K562 (cell line): Measurements from ENCODE around the gene PIH1D1. TPM values are rescaled to one million over a fixed set of nuclear protein-coding genes. Genes with fewer than 3 reads are reported as not detected.

Source experiments
- ATAC-seq: fragments of 200-7000 bp; cut with Tn5 transposase; 3 replicates; pipeline ENCODE4 v1.9.1; 2020; ENCODE audit warnings: moderate library complexity
- BruUV-seq: library from RNA; stranded (reverse); fragments of 400-500 nt; replicated peaks from 2 replicates; lab custom pipeline; 2021; lab: Mats Ljungman, UMichigan
- CTCF ChIA-PET: fragments of 300-600 bp; formaldehyde crosslinking; extraction: SDS; loops from one replicate; lab custom pipeline; 2021; ENCODE audit warnings: low intra/inter-chr PET ratio; lab: Yijun Ruan, JAX
- POLR2A ChIA-PET: fragments of 300-600, 350-650 bp; sonication (Branson Sonifier 250); formaldehyde crosslinking; extraction: SDS; loops from one replicate; lab custom pipeline; 2021; ENCODE audit warnings: antibody characterized with exemption, inconsistent platforms; lab: Yijun Ruan, JAX
- DNase-seq, 4 experiments: peaks; one replicate each; pipeline versions ENCODE4 v3.0.0 to v3.0.0-alpha.2; 2011 to 2018; ENCODE audit warnings: low spot score in 3 of 4, mixed read lengths in 3 of 4; ENCODE audit errors: extremely low read depth in 1 of 4
- FAIRE-seq: peaks from 2 replicates; lab custom pipeline; 2011; peaks lifted over from hg19 to GRCh38; lab: Jason Lieb, UNC
- H2AFZ ChIP-seq: 2 replicates; pipeline ENCODE4 v1.6.0; 2011; ENCODE audit warnings: low read depth, low read length, control low read depth, inconsistent platforms
- H3K27ac ChIP-seq: fragments of 200-600 bp; 3 replicates; pipeline ENCODE4 v1.8.0; 2011; ENCODE audit warnings: low read depth, mild to moderate bottlenecking, control low read depth, inconsistent platforms, low read length, moderate library complexity, mixed read lengths; ENCODE audit errors: extremely low read depth
- H3K27me3 ChIP-seq, 2 experiments: fragments of 300-600 bp in 1 of 2; 2 replicates in 1 of 2; 3 replicates in 1 of 2; pipeline versions ENCODE4 v1.6.0 to v1.8.0; 2011; ENCODE audit warnings: inconsistent platforms in 2 of 2, low read length in 2 of 2, mild to moderate bottlenecking in 1 of 2, mixed read lengths in 1 of 2, moderate library complexity in 1 of 2; ENCODE audit not compliant: control insufficient read depth in 2 of 2, insufficient read depth in 2 of 2
- H3K36me3 ChIP-seq: fragments of 300-600 bp; 3 replicates; pipeline ENCODE4 v1.8.0; 2011; ENCODE audit warnings: mild to moderate bottlenecking, low read length, inconsistent platforms; ENCODE audit not compliant: control insufficient read depth, insufficient read depth
- H3K4me1 ChIP-seq, 2 experiments: fragments of 200-600 bp in 1 of 2; replicated peaks in 1 of 2; 2 replicates in 1 of 2; 3 replicates in 1 of 2; pipeline versions ENCODE4 v1.5.1 to v1.8.0; 2011; ENCODE audit warnings: inconsistent platforms in 2 of 2, low read length in 2 of 2, mild to moderate bottlenecking in 1 of 2, mixed read lengths in 1 of 2, moderate library complexity in 1 of 2; ENCODE audit not compliant: control insufficient read depth in 2 of 2, insufficient read depth in 2 of 2
- H3K4me2 ChIP-seq: 2 replicates; pipeline ENCODE4 v1.6.1; 2011; ENCODE audit warnings: low read length, control low read depth, inconsistent platforms, mixed read lengths; ENCODE audit not compliant: insufficient read depth
- H3K4me3 ChIP-seq: fragments of 200-600 bp; sonication (generic), shearing (Covaris generic); 2 replicates; pipeline ENCODE4 v1.5.1; 2016; ENCODE audit warnings: control low read depth, inconsistent platforms
- H3K79me2 ChIP-seq: fragments of 200-600 bp; 3 replicates; pipeline ENCODE4 v1.8.0; 2011; ENCODE audit warnings: low read length, inconsistent platforms; ENCODE audit not compliant: control insufficient read depth, insufficient read depth
- H3K9ac ChIP-seq, 2 experiments: 2 replicates each; pipeline versions ENCODE4 v1.6.0 to v1.6.1; 2011; ENCODE audit warnings: low read depth in 2 of 2, low read length in 2 of 2, control low read depth in 1 of 2, inconsistent platforms in 1 of 2, mild to moderate bottlenecking in 1 of 2, mixed read lengths in 1 of 2; ENCODE audit not compliant: insufficient read depth in 1 of 2
- H3K9me1 ChIP-seq: one replicate; pipeline ENCODE4 v1.6.0; 2011; ENCODE audit warnings: inconsistent platforms, mild to moderate bottlenecking, low read length, moderate library complexity; ENCODE audit not compliant: control insufficient read depth, insufficient read depth
- H3K9me3 ChIP-seq: replicated peaks from 2 replicates; pipeline ENCODE4 v1.5.1; 2011; ENCODE audit warnings: low read depth, low read length, inconsistent platforms; ENCODE audit not compliant: control insufficient read depth, insufficient read depth
- H4K20me1 ChIP-seq: replicated peaks from 2 replicates; pipeline ENCODE4 v1.6.1; 2011; ENCODE audit warnings: low read length, inconsistent platforms, mixed read lengths; ENCODE audit not compliant: control insufficient read depth, insufficient read depth
- CEBPB ChIP-seq: fragments of 450-650 bp; IDR thresholded peaks from 2 replicates; pipeline ENCODE4 v1.6.1; 2016; ENCODE audit warnings: missing genetic modification characterization, missing compliant biosample characterization
- CEBPG ChIP-seq, 3 experiments: fragments of 200-800 bp in 1 of 3; sonication (Bioruptor generic) in 1 of 3; sonication (generic) in 1 of 3; formaldehyde crosslinking in 1 of 3; IDR thresholded peaks in 2 of 3; conservative IDR thresholded peaks in 1 of 3; 2 replicates each; pipeline versions ENCODE4 v1.6.1 to v1.8.0; 2016 to 2022; ENCODE audit warnings: missing compliant biosample characterization in 2 of 3, missing genetic modification characterization in 2 of 3, mild to moderate bottlenecking in 1 of 3, missing genetic modification reagents in 1 of 3
- CXXC5 ChIP-seq: fragments of 250-450 bp; sonication (Bioruptor Pico); IDR thresholded peaks from 2 replicates; pipeline ENCODE4 v1.8.0; 2022; ENCODE audit warnings: inconsistent platforms, mild to moderate bottlenecking, moderate library complexity
- HDAC1 ChIP-seq, 2 experiments: fragments of 450-650 bp; IDR thresholded peaks; 2 replicates each; pipeline ENCODE4 v1.6.1; 2016 to 2017; ENCODE audit warnings: inconsistent platforms in 1 of 2, mild to moderate bottlenecking in 1 of 2, moderate library complexity in 1 of 2
- KLF16 ChIP-seq: IDR thresholded peaks from 2 replicates; pipeline ENCODE4 v1.6.1; 2016; ENCODE audit warnings: antibody characterized with exemption
- POLR2B ChIP-seq: fragments of 450-650 bp; IDR thresholded peaks from 2 replicates; pipeline ENCODE4 v1.6.1; 2018; ENCODE audit warnings: low read depth; ENCODE audit not compliant: partially characterized antibody
- RFX7 ChIP-seq: fragments of 250-450 bp; sonication (Bioruptor Pico); IDR thresholded peaks from 2 replicates; pipeline ENCODE4 v1.5.1; 2021; ENCODE audit warnings: mild to moderate bottlenecking
- SMAD2 ChIP-seq: fragments of 150-350 bp; IDR thresholded peaks from 2 replicates; pipeline ENCODE4 v1.6.1; 2014; ENCODE audit warnings: low read depth, mild to moderate bottlenecking, low read length
- SMC3 ChIP-seq: conservative IDR thresholded peaks from 2 replicates; pipeline ENCODE4 v1.6.1; 2011; ENCODE audit warnings: low read depth, low read length, improper control_type of control experiment; ENCODE audit not compliant: insufficient read depth
- SNIP1 ChIP-seq: fragments of 450-650 bp; IDR thresholded peaks from 2 replicates; pipeline ENCODE4 v1.7.1; 2017; ENCODE audit warnings: low read depth, mild to moderate bottlenecking
- TAL1 ChIP-seq: fragments of 450-650 bp; IDR thresholded peaks from 2 replicates; pipeline ENCODE4 v1.6.1; 2016; ENCODE audit warnings: mild to moderate bottlenecking
- YBX1 ChIP-seq: fragments of 450-650 bp; IDR thresholded peaks from 2 replicates; pipeline ENCODE4 v1.7.1; 2016; ENCODE audit warnings: mild to moderate bottlenecking
- ZNF707 ChIP-seq: fragments of 250-450 bp; sonication (Bioruptor Pico); conservative IDR thresholded peaks from 2 replicates; pipeline ENCODE4 v1.8.0; 2022; ENCODE audit warnings: inconsistent platforms, mild to moderate bottlenecking, moderate library complexity
- ZNF830 ChIP-seq: fragments of 250-450 bp; sonication (Bioruptor Pico); IDR thresholded peaks from 2 replicates; pipeline ENCODE4 v1.5.0; 2021; ENCODE audit warnings: mild to moderate bottlenecking
- WGBS: fragments of 100-300 bp; shearing (Covaris generic); methylation state at CpG from one replicate; pipeline ENCODE4 v1.1.6; 2016; ENCODE audit warnings: low coverage, mixed read lengths; ENCODE audit not compliant: insufficient coverage; ENCODE audit errors: missing lambda C conversion rate; 5-methylcytosine and 5-hydroxymethylcytosine counted together
- in situ Hi-C: fragments of 300-500 bp; cut with MboI; formaldehyde crosslinking; loops from 4 replicates; pipeline ENCODE4 v1.15.0; 2018; ENCODE audit warnings: inconsistent platforms, mixed read lengths
- intact Hi-C: fragments of 100-400 bp; cut with micrococcal nuclease; formaldehyde crosslinking; loops from 2 replicates; pipeline ENCODE4 v1.14.2; 2022
- polyA plus RNA-seq, 8 experiments: library from polyadenylated mRNA; depleted of rRNA in 4 of 8; stranded (reverse) in 5 of 8; unstranded in 3 of 8; fragments of >200 nt; fragmentation: Nextera tagmentation in 2 of 8; fragmentation: Illumina TruSeq in 1 of 8; extraction: Ambion mirVana in 2 of 8; extraction: Trizol in 1 of 8; gene quantifications; 2 replicates each; pipeline versions ENCODE4 v1.2.1 to v1.2.3, GENCODE V29; 2011 to 2014; ENCODE audit warnings: inconsistent platforms in 1 of 8, missing spikeins in 1 of 8
- total RNA-seq, 7 experiments: library from RNA; depleted of rRNA in 6 of 7; stranded (reverse); fragments of >200 nt in 6 of 7; fragmentation: Illumina TruSeq in 2 of 7; extraction: Trizol in 2 of 7; gene quantifications; 2 replicates each; pipeline versions ENCODE4 v1.2.1 to v1.2.3, GENCODE V29; 2011 to 2021; ENCODE audit warnings: low replicate concordance in 1 of 7
- TF ChIP-seq, protein P1 (sequence below): IDR thresholded peaks from 2 replicates; pipeline ENCODE4 v1.6.1; 2011; ENCODE audit warnings: borderline replicate concordance, low read depth, mild to moderate bottlenecking, moderate library complexity, low read length; ENCODE audit not compliant: insufficient read depth, poor library complexity, severe bottlenecking
- TF ChIP-seq, protein P2 (sequence below): fragments of 250-450 bp; sonication (Bioruptor Pico); IDR thresholded peaks from 2 replicates; pipeline ENCODE4 v1.5.0; 2020; ENCODE audit warnings: mild to moderate bottlenecking
- TF ChIP-seq, protein P3 (sequence below): sonication (generic); formaldehyde crosslinking; IDR thresholded peaks from 2 replicates; pipeline ENCODE4 v1.8.1; 2023; ENCODE audit warnings: mild to moderate bottlenecking, missing genetic modification reagents

The PIH1D1 gene
- total and polyA plus RNA-seq, 9 of the 15 experiments (the other 6 are each of a cell fraction or from before 2014, with no cell fraction given), result 26.5 to 224 (median 137) TPM

DNA sequence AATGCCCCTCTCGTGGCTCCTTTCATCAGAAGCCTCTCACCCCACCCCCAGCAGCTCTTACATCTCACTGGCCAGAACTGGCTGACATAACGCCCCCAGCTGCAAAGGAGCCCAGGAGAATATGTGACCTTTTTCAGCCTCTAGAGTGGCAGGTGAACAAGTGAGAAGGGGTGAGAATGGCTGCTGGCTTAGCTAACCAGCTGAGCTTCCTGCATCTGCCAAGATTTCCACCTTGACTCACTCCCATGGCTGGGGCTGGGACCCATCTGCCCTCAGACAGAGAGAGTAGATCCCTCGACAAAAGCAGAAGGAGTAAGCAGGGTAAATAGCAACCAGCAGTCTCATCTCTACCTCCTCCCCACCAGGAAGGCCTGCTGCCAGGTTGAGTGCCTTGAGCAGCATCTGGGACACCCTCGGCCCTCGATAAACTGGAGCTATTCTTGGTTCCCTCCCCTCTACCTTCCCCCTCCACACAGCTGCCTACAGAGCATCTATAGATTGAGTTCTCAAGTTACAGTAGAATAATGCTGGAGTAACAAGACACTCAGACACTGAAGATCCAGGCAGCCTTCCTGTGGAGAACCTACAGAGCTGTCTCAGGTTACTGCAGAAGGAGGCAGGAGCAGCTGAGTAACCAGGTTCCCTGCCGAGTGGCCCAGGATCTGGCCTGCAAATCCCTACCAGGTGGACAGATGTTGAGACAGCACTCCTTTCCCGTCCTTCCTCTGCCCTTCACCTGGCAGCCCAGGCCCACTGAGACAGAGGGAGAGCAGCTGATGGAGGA is 48.0 kb downstream of the PIH1D1 start (continued):
- TF ChIP-seq, protein P1, sequence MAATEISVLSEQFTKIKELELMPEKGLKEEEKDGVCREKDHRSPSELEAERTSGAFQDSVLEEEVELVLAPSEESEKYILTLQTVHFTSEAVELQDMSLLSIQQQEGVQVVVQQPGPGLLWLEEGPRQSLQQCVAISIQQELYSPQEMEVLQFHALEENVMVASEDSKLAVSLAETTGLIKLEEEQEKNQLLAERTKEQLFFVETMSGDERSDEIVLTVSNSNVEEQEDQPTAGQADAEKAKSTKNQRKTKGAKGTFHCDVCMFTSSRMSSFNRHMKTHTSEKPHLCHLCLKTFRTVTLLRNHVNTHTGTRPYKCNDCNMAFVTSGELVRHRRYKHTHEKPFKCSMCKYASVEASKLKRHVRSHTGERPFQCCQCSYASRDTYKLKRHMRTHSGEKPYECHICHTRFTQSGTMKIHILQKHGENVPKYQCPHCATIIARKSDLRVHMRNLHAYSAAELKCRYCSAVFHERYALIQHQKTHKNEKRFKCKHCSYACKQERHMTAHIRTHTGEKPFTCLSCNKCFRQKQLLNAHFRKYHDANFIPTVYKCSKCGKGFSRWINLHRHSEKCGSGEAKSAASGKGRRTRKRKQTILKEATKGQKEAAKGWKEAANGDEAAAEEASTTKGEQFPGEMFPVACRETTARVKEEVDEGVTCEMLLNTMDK, result no peak
- no peak for TF ChIP-seq CXXC5 (CRISPR knock-in tag)
- TF ChIP-seq YBX1, result no peak
- no peak for TF ChIP-seq KLF16

DNA sequence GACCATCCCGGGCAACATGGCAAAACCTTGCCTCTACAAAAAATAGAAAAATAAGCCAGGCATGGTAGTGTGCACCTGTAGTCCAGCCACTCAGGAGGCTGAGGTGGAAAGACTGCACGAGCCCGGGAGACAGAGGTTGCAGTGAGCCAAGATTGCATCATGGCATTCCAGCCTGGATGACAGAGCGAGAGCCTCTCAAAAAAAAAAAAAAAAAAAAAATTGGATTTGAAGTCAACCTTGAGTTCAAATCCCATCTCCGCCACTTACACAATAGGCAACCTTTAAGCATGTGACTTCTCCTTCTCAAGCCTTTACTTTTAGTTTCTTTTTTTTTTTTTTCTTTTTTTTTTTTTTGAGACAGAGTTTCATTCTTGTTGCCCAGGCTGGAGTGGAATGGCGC is 51.6 kb downstream of the PIH1D1 start:
- no peak overlapping the region for H3K4me2 ChIP-seq
- ATAC-seq, result no peak
- H3K4me1 ChIP-seq, result peaks cover 9 to 22% of the 10 kb centered on the region in 2 experiments
- H3K79me2 ChIP-seq, result no peaks in the 10 kb centered on the region
- H3K9ac ChIP-seq, result no peak overlapping the region
- intact Hi-C loops (no loop called here), in situ Hi-C loops (no loop called here)
- H2AFZ ChIP-seq, result no peak overlapping the region
- no peak overlapping the region for H3K4me3 ChIP-seq
- no TSS peak for BruUV-seq
- no peaks in the 10 kb centered on the region for H3K36me3 ChIP-seq
- no peaks in the 10 kb centered on the region for H3K9me3 ChIP-seq
- no peaks in the 10 kb centered on the region for H4K20me1 ChIP-seq
- H3K27ac ChIP-seq, result no peak overlapping the region
- no peak for FAIRE-seq
- ChIA-PET POLR2A (no interaction called here), CTCF (interaction anchor here (0.6 to 0.7 kb wide), 2 partner anchors 58 to 147 kb away, joined by 3 to 4 read pairs; no protein-coding TSS in a partner anchor)
- 60% methylated on average over 6 of the region's 6 CpGs for WGBS
- no peaks in the 10 kb centered on the region for H3K27me3 ChIP-seq
- DNase-seq, result no peak
- H3K9me1 ChIP-seq, result no peaks in the 10 kb centered on the region
- TF ChIP-seq CEBPB (tag) (peak; percentile 37; the same call in 1 of the 2 replicates), HDAC1 (IDR thresholded peaks at IDR 0.05) (no peak), POLR2B (no peak), TAL1 (no peak), RFX7 (CRISPR knock-in tag) (no peak), SMAD2 (no peak), SNIP1 (no peak), ZNF830 (CRISPR knock-in tag) (no peak), CEBPG (CRISPR knock-in tag; IDR thresholded peaks at IDR 0.05) (no peak; the same call in 1 of the 2 replicates), CEBPG (tag; conservative IDR thresholded peaks at IDR 0.05 in 1 of 2, IDR thresholded peaks at IDR 0.05 in 1 of 2) (peak; percentile 23 to 59; a peak in 2 of 4 replicates), ZNF707 (CRISPR knock-in tag) (no peak), SMC3 (no peak)
- TF ChIP-seq, protein P2, sequence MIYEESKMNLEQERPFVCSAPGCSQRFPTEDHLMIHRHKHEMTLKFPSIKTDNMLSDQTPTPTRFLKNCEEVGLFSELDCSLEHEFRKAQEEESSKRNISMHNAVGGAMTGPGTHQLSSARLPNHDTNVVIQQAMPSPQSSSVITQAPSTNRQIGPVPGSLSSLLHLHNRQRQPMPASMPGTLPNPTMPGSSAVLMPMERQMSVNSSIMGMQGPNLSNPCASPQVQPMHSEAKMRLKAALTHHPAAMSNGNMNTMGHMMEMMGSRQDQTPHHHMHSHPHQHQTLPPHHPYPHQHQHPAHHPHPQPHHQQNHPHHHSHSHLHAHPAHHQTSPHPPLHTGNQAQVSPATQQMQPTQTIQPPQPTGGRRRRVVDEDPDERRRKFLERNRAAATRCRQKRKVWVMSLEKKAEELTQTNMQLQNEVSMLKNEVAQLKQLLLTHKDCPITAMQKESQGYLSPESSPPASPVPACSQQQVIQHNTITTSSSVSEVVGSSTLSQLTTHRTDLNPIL (CRISPR knock-in tag), result no peak
- TF ChIP-seq, protein P3, sequence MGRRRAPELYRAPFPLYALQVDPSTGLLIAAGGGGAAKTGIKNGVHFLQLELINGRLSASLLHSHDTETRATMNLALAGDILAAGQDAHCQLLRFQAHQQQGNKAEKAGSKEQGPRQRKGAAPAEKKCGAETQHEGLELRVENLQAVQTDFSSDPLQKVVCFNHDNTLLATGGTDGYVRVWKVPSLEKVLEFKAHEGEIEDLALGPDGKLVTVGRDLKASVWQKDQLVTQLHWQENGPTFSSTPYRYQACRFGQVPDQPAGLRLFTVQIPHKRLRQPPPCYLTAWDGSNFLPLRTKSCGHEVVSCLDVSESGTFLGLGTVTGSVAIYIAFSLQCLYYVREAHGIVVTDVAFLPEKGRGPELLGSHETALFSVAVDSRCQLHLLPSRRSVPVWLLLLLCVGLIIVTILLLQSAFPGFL, result no peak
